H1 (cell line): ENCODE results near the gene CLCA4. TPM values are rescaled to one million over a fixed set of nuclear protein-coding genes. Genes with fewer than 3 reads are reported as not detected.

ENCODE experiments used
- HDAC6 ChIP-seq: IDR thresholded peaks from one replicate; pipeline ENCODE4 v1.7.1; 2012; ENCODE audit warnings: low read depth, mild to moderate bottlenecking, inconsistent platforms, low read length, moderate library complexity
- JUND ChIP-seq: IDR thresholded peaks from 2 replicates; pipeline ENCODE4 v1.6.1; 2011; ENCODE audit warnings: mild to moderate bottlenecking, improper control_type of control experiment, low read length
- KDM5A ChIP-seq: fragments of 200-600 bp; IDR thresholded peaks from 2 replicates; pipeline ENCODE4 v1.7.1; 2012; ENCODE audit warnings: mild to moderate bottlenecking, low read length, inconsistent platforms, mixed read lengths
- POLR2A ChIP-seq, 2 experiments: IDR thresholded peaks; 1 replicate in 1 of 2; 2 replicates in 1 of 2; pipeline ENCODE4 v1.6.1; 2011; ENCODE audit warnings: low read depth in 2 of 2, low read length in 2 of 2, mild to moderate bottlenecking in 2 of 2; ENCODE audit errors: control extremely low read depth in 1 of 2
- RFX5 ChIP-seq: IDR thresholded peaks from 2 replicates; pipeline ENCODE4 v1.6.1; 2011; ENCODE audit warnings: low read depth, low read length, improper control_type of control experiment, borderline replicate concordance
- polyA plus RNA-seq, 7 experiments: library from polyadenylated mRNA; depleted of rRNA in 3 of 7; stranded (reverse) in 5 of 7; unstranded in 2 of 7; fragments of >200 nt in 5 of 7; fragments of 200-250 nt in 2 of 7; gene quantifications; 1 replicate in 5 of 7; 2 replicates in 1 of 7; 4 replicates in 1 of 7; pipeline versions ENCODE4 v1.2.1 to v1.2.3, GENCODE V29; 2011 to 2013; ENCODE audit warnings: missing spikeins in 2 of 7, mixed read lengths in 2 of 7
- total RNA-seq: library from RNA; stranded (reverse); fragmentation: NEBNext Ultra II Directional; extraction: Animal tissue kit (Norgen Biotek cat#: 25700); gene quantifications from 2 replicates; pipeline ENCODE4 v1.2.1, GENCODE V29; 2021
- TF ChIP-seq, protein P1 (sequence below): fragments of 300-600 bp; sonication (generic); IDR thresholded peaks from 2 replicates; pipeline ENCODE4 v1.7.1; 2012; ENCODE audit warnings: low read length, moderate library complexity, mild to moderate bottlenecking, inconsistent platforms; ENCODE audit not compliant: insufficient replicate concordance
- TF ChIP-seq, protein P2 (sequence below): IDR thresholded peaks from 2 replicates; pipeline ENCODE4 v1.6.1; 2011; ENCODE audit warnings: low read length, improper control_type of control experiment

The CLCA4 gene
- total and polyA plus RNA-seq, 2 of the 8 experiments (the other 6 are each of a cell fraction or from before 2014, with no cell fraction given) = not detected

DNA sequence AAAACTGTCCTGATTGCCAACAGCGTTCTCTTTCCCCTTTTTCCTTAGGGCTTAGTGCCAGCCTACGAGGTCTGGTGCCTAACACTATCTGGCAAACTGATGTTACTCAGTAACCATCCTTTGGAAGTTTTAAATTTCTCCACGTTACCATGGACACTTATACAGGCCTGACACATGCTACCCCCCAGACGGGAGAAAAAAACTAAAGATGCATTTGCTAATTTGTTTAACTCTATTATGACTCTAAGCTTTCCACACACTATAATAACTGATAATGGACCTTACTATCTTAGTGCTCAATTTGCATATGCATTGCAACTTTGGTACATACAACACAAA, 41.3 kb upstream of the CLCA4 start (continued):
- TF ChIP-seq, protein P1, sequence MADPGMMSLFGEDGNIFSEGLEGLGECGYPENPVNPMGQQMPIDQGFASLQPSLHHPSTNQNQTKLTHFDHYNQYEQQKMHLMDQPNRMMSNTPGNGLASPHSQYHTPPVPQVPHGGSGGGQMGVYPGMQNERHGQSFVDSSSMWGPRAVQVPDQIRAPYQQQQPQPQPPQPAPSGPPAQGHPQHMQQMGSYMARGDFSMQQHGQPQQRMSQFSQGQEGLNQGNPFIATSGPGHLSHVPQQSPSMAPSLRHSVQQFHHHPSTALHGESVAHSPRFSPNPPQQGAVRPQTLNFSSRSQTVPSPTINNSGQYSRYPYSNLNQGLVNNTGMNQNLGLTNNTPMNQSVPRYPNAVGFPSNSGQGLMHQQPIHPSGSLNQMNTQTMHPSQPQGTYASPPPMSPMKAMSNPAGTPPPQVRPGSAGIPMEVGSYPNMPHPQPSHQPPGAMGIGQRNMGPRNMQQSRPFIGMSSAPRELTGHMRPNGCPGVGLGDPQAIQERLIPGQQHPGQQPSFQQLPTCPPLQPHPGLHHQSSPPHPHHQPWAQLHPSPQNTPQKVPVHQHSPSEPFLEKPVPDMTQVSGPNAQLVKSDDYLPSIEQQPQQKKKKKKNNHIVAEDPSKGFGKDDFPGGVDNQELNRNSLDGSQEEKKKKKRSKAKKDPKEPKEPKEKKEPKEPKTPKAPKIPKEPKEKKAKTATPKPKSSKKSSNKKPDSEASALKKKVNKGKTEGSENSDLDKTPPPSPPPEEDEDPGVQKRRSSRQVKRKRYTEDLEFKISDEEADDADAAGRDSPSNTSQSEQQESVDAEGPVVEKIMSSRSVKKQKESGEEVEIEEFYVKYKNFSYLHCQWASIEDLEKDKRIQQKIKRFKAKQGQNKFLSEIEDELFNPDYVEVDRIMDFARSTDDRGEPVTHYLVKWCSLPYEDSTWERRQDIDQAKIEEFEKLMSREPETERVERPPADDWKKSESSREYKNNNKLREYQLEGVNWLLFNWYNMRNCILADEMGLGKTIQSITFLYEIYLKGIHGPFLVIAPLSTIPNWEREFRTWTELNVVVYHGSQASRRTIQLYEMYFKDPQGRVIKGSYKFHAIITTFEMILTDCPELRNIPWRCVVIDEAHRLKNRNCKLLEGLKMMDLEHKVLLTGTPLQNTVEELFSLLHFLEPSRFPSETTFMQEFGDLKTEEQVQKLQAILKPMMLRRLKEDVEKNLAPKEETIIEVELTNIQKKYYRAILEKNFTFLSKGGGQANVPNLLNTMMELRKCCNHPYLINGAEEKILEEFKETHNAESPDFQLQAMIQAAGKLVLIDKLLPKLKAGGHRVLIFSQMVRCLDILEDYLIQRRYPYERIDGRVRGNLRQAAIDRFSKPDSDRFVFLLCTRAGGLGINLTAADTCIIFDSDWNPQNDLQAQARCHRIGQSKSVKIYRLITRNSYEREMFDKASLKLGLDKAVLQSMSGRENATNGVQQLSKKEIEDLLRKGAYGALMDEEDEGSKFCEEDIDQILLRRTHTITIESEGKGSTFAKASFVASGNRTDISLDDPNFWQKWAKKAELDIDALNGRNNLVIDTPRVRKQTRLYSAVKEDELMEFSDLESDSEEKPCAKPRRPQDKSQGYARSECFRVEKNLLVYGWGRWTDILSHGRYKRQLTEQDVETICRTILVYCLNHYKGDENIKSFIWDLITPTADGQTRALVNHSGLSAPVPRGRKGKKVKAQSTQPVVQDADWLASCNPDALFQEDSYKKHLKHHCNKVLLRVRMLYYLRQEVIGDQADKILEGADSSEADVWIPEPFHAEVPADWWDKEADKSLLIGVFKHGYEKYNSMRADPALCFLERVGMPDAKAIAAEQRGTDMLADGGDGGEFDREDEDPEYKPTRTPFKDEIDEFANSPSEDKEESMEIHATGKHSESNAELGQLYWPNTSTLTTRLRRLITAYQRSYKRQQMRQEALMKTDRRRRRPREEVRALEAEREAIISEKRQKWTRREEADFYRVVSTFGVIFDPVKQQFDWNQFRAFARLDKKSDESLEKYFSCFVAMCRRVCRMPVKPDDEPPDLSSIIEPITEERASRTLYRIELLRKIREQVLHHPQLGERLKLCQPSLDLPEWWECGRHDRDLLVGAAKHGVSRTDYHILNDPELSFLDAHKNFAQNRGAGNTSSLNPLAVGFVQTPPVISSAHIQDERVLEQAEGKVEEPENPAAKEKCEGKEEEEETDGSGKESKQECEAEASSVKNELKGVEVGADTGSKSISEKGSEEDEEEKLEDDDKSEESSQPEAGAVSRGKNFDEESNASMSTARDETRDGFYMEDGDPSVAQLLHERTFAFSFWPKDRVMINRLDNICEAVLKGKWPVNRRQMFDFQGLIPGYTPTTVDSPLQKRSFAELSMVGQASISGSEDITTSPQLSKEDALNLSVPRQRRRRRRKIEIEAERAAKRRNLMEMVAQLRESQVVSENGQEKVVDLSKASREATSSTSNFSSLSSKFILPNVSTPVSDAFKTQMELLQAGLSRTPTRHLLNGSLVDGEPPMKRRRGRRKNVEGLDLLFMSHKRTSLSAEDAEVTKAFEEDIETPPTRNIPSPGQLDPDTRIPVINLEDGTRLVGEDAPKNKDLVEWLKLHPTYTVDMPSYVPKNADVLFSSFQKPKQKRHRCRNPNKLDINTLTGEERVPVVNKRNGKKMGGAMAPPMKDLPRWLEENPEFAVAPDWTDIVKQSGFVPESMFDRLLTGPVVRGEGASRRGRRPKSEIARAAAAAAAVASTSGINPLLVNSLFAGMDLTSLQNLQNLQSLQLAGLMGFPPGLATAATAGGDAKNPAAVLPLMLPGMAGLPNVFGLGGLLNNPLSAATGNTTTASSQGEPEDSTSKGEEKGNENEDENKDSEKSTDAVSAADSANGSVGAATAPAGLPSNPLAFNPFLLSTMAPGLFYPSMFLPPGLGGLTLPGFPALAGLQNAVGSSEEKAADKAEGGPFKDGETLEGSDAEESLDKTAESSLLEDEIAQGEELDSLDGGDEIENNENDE = no peak
- TF ChIP-seq POLR2A (IDR thresholded peaks at IDR 0.05; ENCODE audit: control extremely low read depth in 1 of 2, low read depth in 2 of 2, low read length in 2 of 2) (no peak), JUND (no peak), HDAC6 (no peak), KDM5A (no peak), RFX5 (no peak)
- TF ChIP-seq, protein P2, sequence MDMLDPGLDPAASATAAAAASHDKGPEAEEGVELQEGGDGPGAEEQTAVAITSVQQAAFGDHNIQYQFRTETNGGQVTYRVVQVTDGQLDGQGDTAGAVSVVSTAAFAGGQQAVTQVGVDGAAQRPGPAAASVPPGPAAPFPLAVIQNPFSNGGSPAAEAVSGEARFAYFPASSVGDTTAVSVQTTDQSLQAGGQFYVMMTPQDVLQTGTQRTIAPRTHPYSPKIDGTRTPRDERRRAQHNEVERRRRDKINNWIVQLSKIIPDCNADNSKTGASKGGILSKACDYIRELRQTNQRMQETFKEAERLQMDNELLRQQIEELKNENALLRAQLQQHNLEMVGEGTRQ = no peak
